B cell (primary cell): ENCODE data around the gene URB1. TPM values are rescaled to one million over a fixed set of nuclear protein-coding genes. Genes with fewer than 3 reads are reported as not detected.

ENCODE experiments used
- ATAC-seq: fragments of 200-7000 bp; cut with Tn5 transposase; one replicate; pipeline ENCODE4 v1.10.0; 2021; ENCODE audit warnings: low read depth, mild to moderate bottlenecking, moderate number of reproducible peaks, moderate library complexity
- CTCF ChIA-PET: fragments of 350-600 bp; sonication (Branson Sonifier 250); formaldehyde crosslinking; loops from one replicate; lab custom pipeline; 2021; ENCODE audit warnings: antibody characterized with exemption, inconsistent platforms; lab: Charles Lee
- POLR2A ChIA-PET: fragments of 350-600 bp; sonication (Branson Sonifier 250); formaldehyde crosslinking; loops from one replicate; lab custom pipeline; 2021; ENCODE audit warnings: antibody characterized with exemption; lab: Charles Lee
- DNase-seq: peaks from one replicate; pipeline ENCODE4 v3.0.0; 2013
- H2AFZ ChIP-seq: 2 replicates; pipeline ENCODE4 v1.6.1; 2012; ENCODE audit warnings: mild to moderate bottlenecking, low read depth, low read length; ENCODE audit not compliant: insufficient read depth, poor library complexity, severe bottlenecking
- H3K27ac ChIP-seq, 2 donors: 1 replicate in 1 of 2; 2 replicates in 1 of 2; pipeline ENCODE4 v1.5.1; 2012 to 2013; ENCODE audit warnings: low read length in 2 of 2, mild to moderate bottlenecking in 2 of 2, moderate library complexity in 1 of 2
- H3K27me3 ChIP-seq, 4 experiments: fragments of 200-600 bp in 1 of 4; sonication (generic) in 1 of 4; replicated peaks in 1 of 4; 1 replicate in 2 of 4; 2 replicates in 2 of 4; pipeline versions ENCODE4 v1.6.1 to v1.7.0; 2013 to 2016; ENCODE audit warnings: low read length in 3 of 4, mild to moderate bottlenecking in 2 of 4, mixed read lengths in 1 of 4, moderate library complexity in 1 of 4; ENCODE audit not compliant: insufficient read depth in 4 of 4, control insufficient read depth in 3 of 4; ENCODE audit errors: control extremely low read depth in 1 of 4
- H3K36me3 ChIP-seq, 2 experiments: replicated peaks in 1 of 2; 1 replicate in 1 of 2; 2 replicates in 1 of 2; pipeline versions ENCODE4 v1.6.1 to v1.7.1; 2013; ENCODE audit warnings: low read length in 1 of 2; ENCODE audit not compliant: insufficient read depth in 2 of 2, control insufficient read depth in 1 of 2; ENCODE audit errors: control extremely low read depth in 1 of 2, extremely low read depth in 1 of 2
- H3K4me1 ChIP-seq, 2 donors: fragments of 200-600 bp in 1 of 2; sonication (generic) in 1 of 2; 1 replicate in 1 of 2; 2 replicates in 1 of 2; pipeline versions ENCODE4 v1.5.1 to v1.6.1; 2013 to 2017; ENCODE audit warnings: low read length in 2 of 2; ENCODE audit not compliant: control insufficient read depth in 2 of 2, insufficient read depth in 2 of 2
- H3K4me2 ChIP-seq: replicated peaks from 2 replicates; pipeline ENCODE3; 2012; ENCODE audit warnings: mild to moderate bottlenecking, low read depth, low read length; ENCODE audit not compliant: poor library complexity, severe bottlenecking
- H3K4me3 ChIP-seq, 5 experiments: fragments of 200-600 bp in 1 of 5; sonication (generic) in 1 of 5; 1 replicate in 3 of 5; 2 replicates in 2 of 5; pipeline versions ENCODE4 v1.5.1 to v1.7.0; 2011 to 2016; ENCODE audit warnings: low read length in 4 of 5, mild to moderate bottlenecking in 4 of 5, low read depth in 2 of 5, control low read depth in 1 of 5, moderate library complexity in 1 of 5; ENCODE audit not compliant: insufficient read depth in 1 of 5; ENCODE audit errors: control extremely low read depth in 1 of 5, extremely low read depth in 1 of 5
- H3K79me2 ChIP-seq: fragments of 200-600 bp; sonication (generic); one replicate; pipeline ENCODE4 v1.6.0; 2016; ENCODE audit warnings: low read length; ENCODE audit not compliant: control insufficient read depth, insufficient read depth
- H3K9ac ChIP-seq: fragments of 200-600 bp; sonication (generic); 2 replicates; pipeline ENCODE4 v1.6.1; 2017; ENCODE audit warnings: mild to moderate bottlenecking, low read length, moderate library complexity
- H3K9me3 ChIP-seq, 3 donors: one replicate each; pipeline versions ENCODE4 v1.6.1 to v1.7.1; 2013; ENCODE audit warnings: low read length in 2 of 3; ENCODE audit not compliant: control insufficient read depth in 2 of 3, insufficient read depth in 1 of 3; ENCODE audit errors: control extremely low read depth in 1 of 3
- H4K20me1 ChIP-seq: 2 replicates; pipeline ENCODE4 v1.6.0; 2012; ENCODE audit warnings: mild to moderate bottlenecking, low read length; ENCODE audit not compliant: insufficient read depth, control insufficient read depth, poor library complexity, severe bottlenecking
- H3K27ac Mint-ChIP-seq: one replicate; pipeline ENCODE4 v1.8.0; 2021; ENCODE audit warnings: mixed read lengths
- H3K27me3 Mint-ChIP-seq: one replicate; pipeline ENCODE4 v1.8.0; 2021; ENCODE audit warnings: mixed read lengths
- H3K4me1 Mint-ChIP-seq: one replicate; pipeline ENCODE4 v1.8.0; 2021; ENCODE audit warnings: mixed read lengths
- H3K4me3 Mint-ChIP-seq: one replicate; pipeline ENCODE4 v1.8.0; 2021; ENCODE audit warnings: mixed read lengths
- H3K9me3 Mint-ChIP-seq: one replicate; pipeline ENCODE4 v1.8.0; 2022; ENCODE audit warnings: mixed read lengths; ENCODE audit not compliant: insufficient read depth
- CTCF ChIP-seq: fragments of 200-600 bp; IDR thresholded peaks from one replicate; pipeline ENCODE4 v1.8.0; 2022; ENCODE audit warnings: antibody characterized with exemption, mild to moderate bottlenecking
- EZH2 ChIP-seq: IDR thresholded peaks from 2 replicates; pipeline ENCODE4 v1.6.1; 2012; ENCODE audit warnings: borderline replicate concordance, low read depth, mild to moderate bottlenecking, moderate library complexity, low read length; ENCODE audit not compliant: insufficient read depth, poor library complexity, severe bottlenecking
- WGBS: methylation state at CpG from one replicate; pipeline ENCODE4 v1.1.5; 2013; ENCODE audit warnings: missing lambda C conversion rate; ENCODE audit not compliant: insufficient coverage; 5-methylcytosine and 5-hydroxymethylcytosine counted together
- intact Hi-C: fragments of 100-400 bp; cut with micrococcal nuclease; formaldehyde crosslinking; loops from one replicate; pipeline ENCODE4 v1.10.0; 2022
- polyA plus RNA-seq: library from polyadenylated mRNA; depleted of rRNA; stranded (reverse); fragments of >200 nt; gene quantifications from 2 replicates; pipeline ENCODE4 v1.2.3, GENCODE V29; 2012
- total RNA-seq, 2 donors: library from RNA; stranded (reverse); fragments of 120-200 nt in 1 of 2; gene quantifications; 1 replicate in 1 of 2; 2 replicates in 1 of 2; pipeline versions ENCODE4 v1.2.3 to v1.2.4, GENCODE V29; 2013 to 2022

Gene URB1
- total and polyA plus RNA-seq, 2 donors (not counting 1 experiment from before 2014, with no cell fraction given), result 4.7 to 15.2 TPM

- Histone ChIP-seq H3K9ac (no peak overlapping the region), H3K27me3 (peaks cover 0 to 29% (median 7%) of the 10 kb centered on the region in 4 experiments), H3K36me3 (no peaks in the 10 kb centered on the region), H3K4me2 (no peak overlapping the region), H3K9me3 (peaks cover 0 to 10% (median 0%) of the 10 kb centered on the region in 3 donors), H4K20me1 (no peaks in the 10 kb centered on the region), H2AFZ (no peak overlapping the region), H3K79me2 (no peaks in the 10 kb centered on the region), H3K4me1 (peaks cover 13% of the 10 kb centered on the region in 2 donors), H3K4me3 (no peak overlapping the region), H3K27ac (no peak overlapping the region)
- POLR2A ChIA-PET, result no interaction called here
- intact Hi-C loops, result no loop called here
- H3K27me3 Mint-ChIP-seq, result peaks cover 47% of the 10 kb centered on the region
- no peak for DNase-seq
- WGBS, result 93% methylated on average over 4 of the region's 4 CpGs
- no peaks in the 10 kb centered on the region for H3K9me3 Mint-ChIP-seq
- H3K27ac Mint-ChIP-seq, result no peak overlapping the region
- H3K4me1 Mint-ChIP-seq, result peaks cover 16% of the 10 kb centered on the region
- CTCF ChIA-PET, result no interaction called here
- ATAC-seq, result no peak
- no peak for TF ChIP-seq EZH2
- no peak for TF ChIP-seq CTCF
- H3K4me3 Mint-ChIP-seq, result no peak overlapping the region
These were observed 17.5 kb upstream of the URB1 start for GRCh38 chr21:32410291-32410690.

- peaks cover 29% of the 10 kb centered on the region for H3K27me3 Mint-ChIP-seq
- ATAC-seq, result no peak
- H2AFZ ChIP-seq, result no peak overlapping the region
- no peaks in the 10 kb centered on the region for H3K9me3 Mint-ChIP-seq
- peaks cover 0 to 4% (median 0%) of the 10 kb centered on the region in 3 donors for H3K9me3 ChIP-seq
- H4K20me1 ChIP-seq, result no peaks in the 10 kb centered on the region
- H3K27ac ChIP-seq, result no peak overlapping the region
- WGBS, result 89% methylated on average over 3 of the region's 6 CpGs
- H3K9ac ChIP-seq, result no peak overlapping the region
- no peak overlapping the region for H3K4me3 Mint-ChIP-seq
- H3K4me1 ChIP-seq, result peaks cover 0 to 2% of the 10 kb centered on the region in 2 donors
- peaks cover 0 to 12% (median 2%) of the 10 kb centered on the region in 4 experiments for H3K27me3 ChIP-seq
- no peaks in the 10 kb centered on the region for H3K36me3 ChIP-seq
- peaks cover 5% of the 10 kb centered on the region for H3K4me1 Mint-ChIP-seq
- intact Hi-C loops, result no loop called here
- no peak for DNase-seq
- H3K27ac Mint-ChIP-seq, result no peak overlapping the region
- H3K4me2 ChIP-seq, result no peak overlapping the region
- TF ChIP-seq CTCF (no peak), EZH2 (no peak)
- CTCF ChIA-PET, result no interaction called here
- H3K4me3 ChIP-seq, result no peak overlapping the region
- POLR2A ChIA-PET, result no interaction called here
- no peaks in the 10 kb centered on the region for H3K79me2 ChIP-seq
These were observed 13.6 kb upstream of the URB1 start for GRCh38 chr21:32406405-32406804.
